Erythroblast (primary cell): ENCODE measurements around the gene ALKBH3.

Experiments
- DNase-seq, 2 experiments: peaks; one replicate each; lab custom pipeline; 2025; lab: John Stamatoyannopoulos, UW
- GATA1 ChIP-seq: IDR thresholded peaks from 2 replicates; pipeline ENCODE4 v1.6.1; 2011; ENCODE audit warnings: low read depth, mild to moderate bottlenecking, control low read depth, low read length, moderate library complexity
- POLR2A ChIP-seq: IDR thresholded peaks from 2 replicates; pipeline ENCODE4 v1.6.1; 2011; ENCODE audit warnings: mild to moderate bottlenecking, low read length

The ALKBH3 gene

GRCh38 chr11:43933608-43934551 lies 53.2 kb downstream of the ALKBH3 start:
- DNase-seq: no peak
- TF ChIP-seq POLR2A: no peak
- no peak for TF ChIP-seq GATA1

GRCh38 chr11:43934601-43935423 lies 54.2 kb downstream of the ALKBH3 start:
- DNase-seq: no peak
- no peak for TF ChIP-seq GATA1
- no peak for TF ChIP-seq POLR2A

GRCh38 chr11:43935424-43935979 lies 54.9 kb downstream of the ALKBH3 start:
- no peak for TF ChIP-seq GATA1
- no peak for TF ChIP-seq POLR2A
- DNase-seq: no peak

- no peak for TF ChIP-seq GATA1
- no peak for TF ChIP-seq POLR2A
- DNase-seq: no peak
Observed at GRCh38 chr11:43936076-43936475, 55.4 kb downstream of the ALKBH3 start.

- no peak for TF ChIP-seq GATA1
- no peak for TF ChIP-seq POLR2A
- DNase-seq: no peak
Observed at GRCh38 chr11:43937434-43938411, 57.1 kb downstream of the ALKBH3 start.

GRCh38 chr11:43941257-43941994 lies 60.8 kb downstream of the ALKBH3 start:
- TF ChIP-seq POLR2A: no peak
- no peak for TF ChIP-seq GATA1
- DNase-seq: no peak

- no peak for TF ChIP-seq GATA1
- no peak for TF ChIP-seq POLR2A
- peak; percentile 37 to 39 for DNase-seq
Observed at GRCh38 chr11:43942662-43943371, 62.2 kb downstream of the ALKBH3 start.

- no peak for TF ChIP-seq GATA1
- TF ChIP-seq POLR2A: no peak
- peak; percentile 34 to 37 for DNase-seq
Observed at GRCh38 chr11:43943372-43943930, 62.8 kb downstream of the ALKBH3 start.

- DNase-seq: peak; percentile 27 to 28
- no peak for TF ChIP-seq GATA1
- TF ChIP-seq POLR2A: no peak
Observed at GRCh38 chr11:43943931-43944751, 63.5 kb downstream of the ALKBH3 start.

GRCh38 chr11:43944761-43945311 lies 64.2 kb downstream of the ALKBH3 start:
- TF ChIP-seq GATA1: no peak
- TF ChIP-seq POLR2A: no peak
- DNase-seq: peak; percentile 59 to 76
